ENCODE results near the gene VAT1. TPM values are rescaled to one million over a fixed set of nuclear protein-coding genes. Genes with fewer than 3 reads are reported as not detected.
A peak's percentile ranks its signal among the peaks of the same experiment; 100 is the strongest.

The VAT1 gene
- polyA plus RNA-seq, 3 donors, result 50.8 to 200 (median 118) TPM

- no peak overlapping the region for H3K27ac ChIP-seq (ENCODE audit: low read depth, low read length)
- WGBS, 3 donors, result 57 to 76% (median 75%) methylated on average over 6 of the region's 6 CpGs
Observed at GRCh38 chr17:43030137-43030767, 8.1 kb upstream of the VAT1 start.

GRCh38 chr17:43028221-43028861, 6.2 kb upstream of the VAT1 start:
- H3K27ac ChIP-seq (ENCODE audit: low read depth, low read length), result no peak overlapping the region
- WGBS, 3 donors, result 78 to 89% (median 83%) methylated on average over 17 of the region's 17 CpGs

- 74 to 86% (median 81%) methylated on average over 9 of the region's 9 CpGs for WGBS, 3 donors
- H3K27ac ChIP-seq (ENCODE audit: low read depth, low read length), result no peak overlapping the region
Observed at GRCh38 chr17:43027091-43028032, 5.2 kb upstream of the VAT1 start.

- no peak overlapping the region for H3K27ac ChIP-seq (ENCODE audit: low read depth, low read length)
- 69 to 71% (median 70%) methylated on average over 5 of the region's 5 CpGs for WGBS, 3 donors
Observed at GRCh38 chr17:43026595-43026994, 4.4 kb upstream of the VAT1 start.

GRCh38 chr17:43025766-43026537, 3.8 kb upstream of the VAT1 start:
- 53 to 76% (median 74%) methylated on average over 14 to 16 of the region's 16 CpGs for WGBS, 3 donors
- H3K27ac ChIP-seq (ENCODE audit: low read depth, low read length), result no peak overlapping the region

- no peak overlapping the region for H3K27ac ChIP-seq (ENCODE audit: low read depth, low read length)
- WGBS, 3 donors, result 4 to 13% (median 9%) methylated on average over 25 to 27 of the region's 27 CpGs
Observed at GRCh38 chr17:43025290-43025657, 3.1 kb upstream of the VAT1 start.

- H3K27ac ChIP-seq (ENCODE audit: low read depth, low read length), result no peak within 1 kb of the TSS
- 0 to 1% (median 1%) methylated on average over 41 to 61 of the region's 61 CpGs for WGBS, 3 donors
Observed at GRCh38 chr17:43024407-43025289, 2.5 kb upstream of the VAT1 start, which contains the start of gene RND2. Gene RND2, plus strand, starts transcription at chr17:43025231. Its CDS starts 117 bp downstream, at chr17:43025348.

- H3K27ac ChIP-seq (ENCODE audit: low read depth, low read length), result peak overlapping the region; percentile 40
- 8 to 14% (median 13%) methylated on average over 31 to 37 of the region's 40 CpGs for WGBS, 3 donors
Observed at GRCh38 chr17:43020789-43021740, 1.1 kb downstream of the VAT1 start.

- 27 to 76% (median 35%) methylated on average over 6 of the region's 6 CpGs for WGBS, 3 donors
- peak overlapping the region; percentile 2 for H3K27ac ChIP-seq (ENCODE audit: low read depth, low read length)
Observed at GRCh38 chr17:43020030-43020621, 2.1 kb downstream of the VAT1 start.

- peak overlapping the region; percentile 2 for H3K27ac ChIP-seq (ENCODE audit: low read depth, low read length)
- 16 to 58% (median 22%) methylated on average over 7 of the region's 7 CpGs for WGBS, 3 donors
Observed at GRCh38 chr17:43019418-43019817, 2.8 kb downstream of the VAT1 start.

- no peak overlapping the region for H3K27ac ChIP-seq (ENCODE audit: low read depth, low read length)
- WGBS, 3 donors, result 23 to 53% (median 24%) methylated on average over 4 of the region's 4 CpGs
Observed at GRCh38 chr17:43018932-43019331, 3.3 kb downstream of the VAT1 start.

- 63 to 71% (median 64%) methylated on average over 19 of the region's 19 CpGs for WGBS, 3 donors
- no peak overlapping the region for H3K27ac ChIP-seq (ENCODE audit: low read depth, low read length)
Observed at GRCh38 chr17:43018008-43018853, 4.0 kb downstream of the VAT1 start.

GRCh38 chr17:43016216-43016615, 6.0 kb downstream of the VAT1 start:
- H3K27ac ChIP-seq (ENCODE audit: low read depth, low read length), result no peak overlapping the region
- 80 to 90% (median 83%) methylated on average over 7 of the region's 7 CpGs for WGBS, 3 donors

- no peak overlapping the region for H3K27ac ChIP-seq (ENCODE audit: low read depth, low read length)
- 19 to 72% (median 28%) methylated on average over 8 to 9 of the region's 9 CpGs for WGBS, 3 donors
Observed at GRCh38 chr17:43015579-43015978, 6.6 kb downstream of the VAT1 start.
